Endodermal cell (in vitro differentiated cells): ENCODE results near the gene ATP5IF1. TPM values are rescaled to one million over a fixed set of nuclear protein-coding genes. Genes with fewer than 3 reads are reported as not detected.

ENCODE experiments used
- DNase-seq: peaks from one replicate; pipeline ENCODE4 v3.0.0-alpha.2; 2017
- H3K27ac ChIP-seq: 2 replicates; pipeline ENCODE4 v1.5.1; 2013; ENCODE audit warnings: mild to moderate bottlenecking, low read depth, low read length, moderate library complexity
- H3K27me3 ChIP-seq: 2 replicates; pipeline ENCODE4 v1.6.1; 2013; ENCODE audit warnings: mild to moderate bottlenecking, low read length, moderate library complexity; ENCODE audit not compliant: insufficient read depth, control insufficient read depth, poor library complexity, severe bottlenecking
- H3K36me3 ChIP-seq: 2 replicates; pipeline ENCODE4 v1.7.0; 2013; ENCODE audit warnings: mild to moderate bottlenecking, low read length, moderate library complexity; ENCODE audit not compliant: control insufficient read depth, insufficient read depth
- H3K4me1 ChIP-seq: one replicate; pipeline ENCODE4 v1.7.0; 2013; ENCODE audit warnings: low read length; ENCODE audit not compliant: control insufficient read depth, insufficient read depth
- H3K4me3 ChIP-seq: 2 replicates; pipeline ENCODE4 v1.5.1; 2013; ENCODE audit warnings: mild to moderate bottlenecking, low read length, moderate library complexity
- H3K9ac ChIP-seq: 2 replicates; pipeline ENCODE4 v1.6.1; 2013; ENCODE audit warnings: mild to moderate bottlenecking, low read length, moderate library complexity; ENCODE audit not compliant: poor library complexity, severe bottlenecking; ENCODE audit errors: extremely low read depth
- H3K9me3 ChIP-seq: 2 replicates; pipeline ENCODE4 v1.6.1; 2013; ENCODE audit warnings: mild to moderate bottlenecking, low read length, moderate library complexity; ENCODE audit not compliant: control insufficient read depth
- H3K27ac Mint-ChIP-seq: 2 replicates; pipeline ENCODE4 v1.8.0; 2020; ENCODE audit warnings: mixed read lengths
- H3K27me3 Mint-ChIP-seq: 2 replicates; pipeline ENCODE4 v1.8.0; 2021; ENCODE audit warnings: mild to moderate bottlenecking, mixed read lengths; ENCODE audit not compliant: insufficient read depth
- H3K36me3 Mint-ChIP-seq: 2 replicates; pipeline ENCODE4 v1.8.0; 2020; ENCODE audit warnings: low read depth, mixed read lengths
- H3K4me1 Mint-ChIP-seq: 2 replicates; pipeline ENCODE4 v1.8.0; 2020; ENCODE audit warnings: mixed read lengths
- H3K4me3 Mint-ChIP-seq: 2 replicates; pipeline ENCODE4 v1.8.0; 2020; ENCODE audit warnings: mild to moderate bottlenecking, moderate library complexity, mixed read lengths
- H3K9me3 Mint-ChIP-seq: 2 replicates; pipeline ENCODE4 v1.8.0; 2020; ENCODE audit warnings: mild to moderate bottlenecking, mixed read lengths
- WGBS, 2 experiments: methylation state at CpG; one replicate each; pipeline versions ENCODE4 v1.1.5 to v1.1.7; 2013; ENCODE audit warnings: missing lambda C conversion rate in 2 of 2, mixed read lengths in 1 of 2; ENCODE audit not compliant: insufficient coverage in 1 of 2, insufficient read length in 1 of 2; 5-methylcytosine and 5-hydroxymethylcytosine counted together
- total RNA-seq, 2 donors: library from RNA; stranded (reverse); fragmentation: NEBNext Ultra II Directional in 1 of 2; extraction: Animal tissue kit (Norgen Biotek cat#: 25700) in 1 of 2; gene quantifications; 2 replicates in 1 of 2; 3 replicates in 1 of 2; pipeline ENCODE4 v1.2.1, GENCODE V29; 2021
- TF ChIP-seq, protein P1 (sequence below): fragments of 200-600 bp; sonication (generic); conservative IDR thresholded peaks from 2 replicates; pipeline ENCODE4 v1.5.0; 2021; ENCODE audit warnings: antibody characterized with exemption, mild to moderate bottlenecking

The ATP5IF1 gene
- total RNA-seq, 2 donors from 2014 or later: 182 to 222 TPM

- Mint-ChIP-seq H3K27ac (no peak overlapping the region), H3K9me3 (no peaks in the 10 kb centered on the region), H3K36me3 (peaks cover 9% of the 10 kb centered on the region), H3K27me3 (no peaks in the 10 kb centered on the region), H3K4me3 (no peak overlapping the region), H3K4me1 (peaks cover 3% of the 10 kb centered on the region)
- DNase-seq: no peak
- H3K4me1 ChIP-seq: no peaks in the 10 kb centered on the region
- peaks cover 10% of the 10 kb centered on the region for H3K36me3 ChIP-seq
- no peaks in the 10 kb centered on the region for H3K27me3 ChIP-seq
- no peak overlapping the region for H3K4me3 ChIP-seq
- no peak overlapping the region for H3K27ac ChIP-seq
- H3K9me3 ChIP-seq: no peaks in the 10 kb centered on the region
- no peak overlapping the region for H3K9ac ChIP-seq
- TF ChIP-seq, protein P1, sequence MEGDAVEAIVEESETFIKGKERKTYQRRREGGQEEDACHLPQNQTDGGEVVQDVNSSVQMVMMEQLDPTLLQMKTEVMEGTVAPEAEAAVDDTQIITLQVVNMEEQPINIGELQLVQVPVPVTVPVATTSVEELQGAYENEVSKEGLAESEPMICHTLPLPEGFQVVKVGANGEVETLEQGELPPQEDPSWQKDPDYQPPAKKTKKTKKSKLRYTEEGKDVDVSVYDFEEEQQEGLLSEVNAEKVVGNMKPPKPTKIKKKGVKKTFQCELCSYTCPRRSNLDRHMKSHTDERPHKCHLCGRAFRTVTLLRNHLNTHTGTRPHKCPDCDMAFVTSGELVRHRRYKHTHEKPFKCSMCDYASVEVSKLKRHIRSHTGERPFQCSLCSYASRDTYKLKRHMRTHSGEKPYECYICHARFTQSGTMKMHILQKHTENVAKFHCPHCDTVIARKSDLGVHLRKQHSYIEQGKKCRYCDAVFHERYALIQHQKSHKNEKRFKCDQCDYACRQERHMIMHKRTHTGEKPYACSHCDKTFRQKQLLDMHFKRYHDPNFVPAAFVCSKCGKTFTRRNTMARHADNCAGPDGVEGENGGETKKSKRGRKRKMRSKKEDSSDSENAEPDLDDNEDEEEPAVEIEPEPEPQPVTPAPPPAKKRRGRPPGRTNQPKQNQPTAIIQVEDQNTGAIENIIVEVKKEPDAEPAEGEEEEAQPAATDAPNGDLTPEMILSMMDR: no peak
- 89 to 95% methylated on average over 4 of the region's 4 CpGs for WGBS, 2 experiments
Measured at GRCh38 chr1:28240024-28240423, 4.1 kb downstream of the ATP5IF1 start.

DNA sequence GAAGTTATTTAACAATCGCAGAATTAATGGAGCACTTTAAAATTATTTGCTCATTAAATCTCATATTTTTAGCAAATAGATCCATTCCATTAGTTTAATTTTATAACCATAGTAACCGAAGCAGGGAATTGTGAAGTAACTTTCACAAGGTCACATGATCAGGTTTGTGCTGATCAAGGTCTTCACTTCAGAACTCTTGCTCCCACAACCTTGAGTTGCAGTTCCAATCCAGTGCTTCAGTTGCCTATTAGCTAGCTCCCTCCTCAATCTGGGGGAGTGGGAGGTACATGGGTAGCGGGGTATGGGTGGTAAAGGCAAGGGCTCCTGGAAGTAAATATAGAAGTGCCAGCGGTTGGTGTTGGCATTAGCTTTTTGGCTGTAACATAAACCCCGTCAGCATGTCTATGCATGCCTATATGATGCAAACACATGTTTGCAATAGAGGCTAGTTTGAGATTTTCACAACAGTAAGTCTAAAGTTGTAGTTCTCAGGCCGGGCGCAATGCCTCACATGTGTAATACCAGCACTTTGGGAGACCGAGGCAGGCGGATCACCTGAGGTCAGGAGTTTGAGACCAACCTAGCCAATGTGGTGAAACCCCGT lies 5.8 kb downstream of the ATP5IF1 start:
- Histone ChIP-seq H3K27ac (no peak overlapping the region), H3K9ac (no peak overlapping the region), H3K4me3 (no peak overlapping the region), H3K27me3 (no peaks in the 10 kb centered on the region), H3K9me3 (no peaks in the 10 kb centered on the region), H3K36me3 (peaks cover 10% of the 10 kb centered on the region), H3K4me1 (no peaks in the 10 kb centered on the region)
- Mint-ChIP-seq H3K4me1 (peaks cover 4% of the 10 kb centered on the region), H3K27ac (no peak overlapping the region), H3K36me3 (peaks cover 9% of the 10 kb centered on the region), H3K4me3 (no peak overlapping the region), H3K9me3 (no peaks in the 10 kb centered on the region), H3K27me3 (no peaks in the 10 kb centered on the region)
- no peak for DNase-seq
- TF ChIP-seq, protein P1: no peak
- WGBS, 2 experiments: 94 to 95% methylated on average over 10 of the region's 10 CpGs

DNA sequence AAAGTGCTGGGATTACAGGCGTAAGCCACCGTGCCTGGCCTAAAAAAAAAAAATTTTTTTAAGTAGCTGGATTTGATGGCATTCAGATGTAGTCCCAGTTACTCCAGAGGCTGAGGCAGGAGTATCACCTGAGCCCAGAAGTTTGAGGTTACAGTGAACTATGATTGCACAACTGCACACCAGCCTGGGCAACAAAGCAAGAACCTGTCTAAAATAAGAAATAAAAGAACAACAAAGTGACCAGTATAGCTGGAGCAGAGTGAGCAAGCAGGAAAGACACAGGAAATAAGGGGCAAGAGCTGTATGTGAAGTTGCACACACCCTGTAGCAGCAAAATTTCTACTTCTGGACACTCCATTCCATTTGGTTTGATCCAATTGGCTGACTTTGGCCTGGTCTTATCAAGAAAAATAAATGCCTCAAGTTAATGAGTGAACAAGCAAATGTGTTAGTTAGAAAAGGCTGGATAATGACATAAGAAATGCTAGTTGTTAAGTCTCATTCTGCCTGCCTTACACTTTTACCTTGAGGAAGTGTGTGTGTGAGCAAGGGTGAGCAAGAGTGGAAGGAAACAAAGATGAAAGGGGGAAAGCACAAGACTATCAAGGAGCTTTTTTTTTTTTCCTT lies 7.9 kb downstream of the ATP5IF1 start:
- H3K27me3 Mint-ChIP-seq: no peaks in the 10 kb centered on the region
- no peak for DNase-seq
- Histone ChIP-seq H3K27me3 (no peaks in the 10 kb centered on the region), H3K36me3 (no peaks in the 10 kb centered on the region), H3K9me3 (no peaks in the 10 kb centered on the region), H3K4me3 (no peak overlapping the region), H3K4me1 (peaks cover 3% of the 10 kb centered on the region), H3K27ac (no peak overlapping the region), H3K9ac (no peak overlapping the region)
- TF ChIP-seq, protein P1: no peak
- peaks cover 19% of the 10 kb centered on the region for H3K4me1 Mint-ChIP-seq
- H3K9me3 Mint-ChIP-seq: no peaks in the 10 kb centered on the region
- no peak overlapping the region for H3K27ac Mint-ChIP-seq
- no peak overlapping the region for H3K4me3 Mint-ChIP-seq
- peaks cover 5% of the 10 kb centered on the region for H3K36me3 Mint-ChIP-seq
- 80 to 96% methylated on average over 2 of the region's 2 CpGs for WGBS, 2 experiments
